Activated effector memory CD4-positive, alpha-beta T cell treated with Interleukin-2 at 50 U/mL for 16 hours (primary cell): ENCODE results near the gene TMEFF2.
A peak's percentile ranks its signal among the peaks of the same experiment; 100 is the strongest.

Source experiments
- DNase-seq: peaks from one replicate; pipeline ENCODE4 v3.0.0-alpha.2; 2020

TMEFF2 gene, protein sequence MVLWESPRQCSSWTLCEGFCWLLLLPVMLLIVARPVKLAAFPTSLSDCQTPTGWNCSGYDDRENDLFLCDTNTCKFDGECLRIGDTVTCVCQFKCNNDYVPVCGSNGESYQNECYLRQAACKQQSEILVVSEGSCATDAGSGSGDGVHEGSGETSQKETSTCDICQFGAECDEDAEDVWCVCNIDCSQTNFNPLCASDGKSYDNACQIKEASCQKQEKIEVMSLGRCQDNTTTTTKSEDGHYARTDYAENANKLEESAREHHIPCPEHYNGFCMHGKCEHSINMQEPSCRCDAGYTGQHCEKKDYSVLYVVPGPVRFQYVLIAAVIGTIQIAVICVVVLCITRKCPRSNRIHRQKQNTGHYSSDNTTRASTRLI

DNA sequence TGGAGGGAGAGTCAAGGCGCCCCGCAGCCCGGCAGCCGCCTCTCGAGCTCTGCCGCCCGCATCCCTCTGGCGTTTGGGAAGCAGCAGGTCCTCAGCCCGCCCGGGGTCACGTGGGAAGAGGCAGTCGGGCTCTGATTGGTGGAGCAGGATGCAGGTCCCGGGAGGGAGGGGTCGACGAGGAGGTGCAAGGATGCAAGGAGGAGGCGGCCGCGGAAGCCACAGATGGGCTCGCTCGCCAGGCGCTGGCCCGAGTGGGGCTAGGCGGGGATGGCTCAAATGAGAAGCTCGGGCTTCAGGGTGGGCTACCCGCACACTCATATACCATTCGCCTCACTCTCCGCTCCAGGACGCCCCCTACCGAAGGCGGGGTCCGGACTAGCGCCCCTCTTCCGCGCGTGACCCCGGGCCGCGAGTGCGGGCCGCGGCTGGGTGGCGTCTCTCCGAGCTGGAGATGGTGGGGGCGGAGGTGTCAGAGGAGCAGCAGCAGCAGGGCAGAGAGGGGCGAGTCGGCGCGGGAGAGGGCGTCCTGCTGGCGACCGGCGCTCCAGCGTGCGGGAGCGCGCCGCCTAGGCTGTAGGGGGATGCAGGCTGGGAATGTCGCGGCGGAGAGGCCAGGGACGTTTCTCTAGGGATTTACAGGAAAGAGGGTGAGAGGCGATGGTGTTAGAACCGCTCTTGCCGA is at the start of gene TMEFF2:
Gene TMEFF2 (minus strand): TSS at position 68 of the 682 bp plus-strand sequence. CDS start 409 bp downstream, outside the sequence.
- peak; percentile 0 for DNase-seq

DNA sequence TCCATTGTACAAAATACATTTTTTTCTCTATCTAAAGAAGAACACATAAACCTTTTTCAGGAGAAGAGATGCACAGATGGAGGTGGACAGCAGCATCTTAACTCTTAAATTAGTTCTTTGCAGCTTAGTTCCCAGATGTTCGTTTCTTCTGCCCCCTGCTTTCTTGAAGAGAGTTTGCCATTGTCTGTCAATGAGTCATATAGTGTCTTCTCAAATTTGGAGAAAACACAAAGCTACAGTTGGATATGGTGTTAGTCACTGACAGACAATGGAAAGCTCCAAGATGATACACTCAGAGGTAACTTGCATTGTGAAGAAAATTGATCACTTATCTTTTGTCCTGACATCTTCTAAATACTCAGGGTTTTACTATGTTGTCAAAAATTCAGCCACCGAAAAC is 48.8 kb upstream of the TMEFF2 start:
- no peak for DNase-seq

DNA sequence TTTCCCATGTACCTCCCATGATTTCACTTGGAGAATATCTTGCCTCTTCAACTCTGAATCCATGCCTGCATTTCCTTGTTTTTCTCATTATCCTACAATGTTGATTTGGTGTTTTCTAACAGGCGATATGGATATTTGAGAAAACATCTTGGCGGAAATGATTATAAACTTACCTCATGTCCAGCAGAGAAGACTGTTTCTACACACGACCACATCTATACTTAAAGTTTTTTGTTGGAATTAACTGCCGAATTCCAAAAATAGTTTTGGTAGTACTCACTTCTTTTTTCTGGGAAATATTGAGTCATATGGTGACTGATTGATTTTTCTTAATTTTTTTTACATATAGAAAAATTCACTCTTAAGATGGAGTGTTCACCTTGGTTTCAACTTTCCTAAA is 41.4 kb upstream of the TMEFF2 start:
- no peak for DNase-seq

DNA sequence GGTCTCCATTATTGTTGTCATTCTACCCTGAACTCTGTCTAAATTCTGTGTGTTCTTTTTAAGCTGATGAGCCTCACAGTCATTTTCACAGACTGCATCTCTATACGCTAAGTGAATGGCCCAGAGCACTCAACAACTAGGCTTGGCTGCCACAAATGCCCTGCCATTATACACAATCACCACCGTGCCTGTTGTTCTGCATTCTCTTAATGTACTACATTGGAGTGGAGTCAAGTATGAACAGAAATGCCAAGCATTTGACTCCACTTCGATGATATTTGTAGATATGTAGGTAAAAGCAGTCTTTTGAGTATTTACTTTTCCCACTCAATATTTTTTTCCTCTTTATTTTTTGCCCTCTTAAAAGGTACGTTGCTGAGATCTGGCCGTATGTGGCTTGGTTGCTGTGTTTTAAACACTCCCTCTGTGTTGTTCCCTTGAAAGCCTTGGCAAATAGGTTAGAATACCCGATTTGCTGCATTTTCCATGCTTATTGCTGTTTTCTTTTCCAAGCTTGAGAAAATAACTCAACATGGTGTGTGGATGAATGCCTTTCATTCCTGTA is 36.2 kb upstream of the TMEFF2 start:
- no peak for DNase-seq

DNA sequence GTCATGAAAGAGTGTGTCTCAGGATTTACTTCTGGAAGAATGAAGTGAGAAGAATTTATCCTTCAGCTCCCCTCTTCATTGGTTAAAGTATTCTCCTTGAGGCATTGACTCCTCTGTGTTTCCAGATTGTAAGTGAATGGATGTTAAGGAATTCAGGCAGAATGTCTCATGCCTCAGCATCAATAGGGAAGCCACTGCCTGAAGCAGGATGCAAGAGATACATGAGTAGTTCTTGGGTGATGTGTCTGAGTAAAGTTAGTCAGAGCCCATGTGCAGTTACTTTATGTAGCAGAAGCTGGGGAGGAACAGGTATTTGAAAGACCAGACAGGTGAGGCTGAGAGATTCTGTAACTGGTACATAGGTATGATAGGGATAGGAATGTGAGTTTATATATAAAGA is 34.0 kb upstream of the TMEFF2 start:
- no peak for DNase-seq

DNA sequence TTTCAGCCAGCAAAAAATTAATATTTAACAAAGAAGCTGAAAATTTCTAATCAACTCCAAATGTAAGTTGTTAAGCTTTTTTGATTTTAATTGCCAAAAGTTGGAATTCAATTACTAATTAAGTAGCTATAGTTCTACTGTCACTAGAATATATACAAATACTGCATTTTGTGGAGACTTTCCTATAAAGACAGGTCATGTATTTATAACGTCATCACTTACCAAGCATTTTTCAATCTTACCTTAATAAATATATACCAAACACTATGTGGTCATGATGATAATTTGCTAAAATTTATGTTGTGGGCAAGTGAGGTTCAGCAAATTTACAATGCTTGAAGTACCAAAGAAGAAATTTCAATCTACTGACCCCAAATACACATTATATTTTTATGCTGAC is 24.2 kb upstream of the TMEFF2 start:
- DNase-seq, result no peak

DNA sequence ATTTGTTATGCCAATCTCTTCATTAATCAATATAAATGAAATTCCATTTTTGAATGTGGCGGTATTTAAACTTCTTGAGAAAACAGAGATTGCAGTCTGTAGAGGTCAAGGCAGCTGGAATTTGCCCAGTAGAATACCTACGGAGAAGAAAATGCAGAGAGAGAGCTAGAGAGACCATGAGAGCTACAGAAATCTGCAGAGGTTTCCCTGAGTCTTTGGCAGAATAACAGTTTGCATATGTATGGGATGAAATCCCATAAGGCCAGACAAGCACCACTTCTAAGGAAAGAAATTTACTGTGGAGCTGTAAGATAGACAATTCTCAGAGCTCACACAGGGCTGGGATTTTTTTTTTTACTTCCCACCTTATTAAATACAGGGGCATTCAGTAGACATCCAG is 23.6 kb upstream of the TMEFF2 start:
- DNase-seq, result no peak

DNA sequence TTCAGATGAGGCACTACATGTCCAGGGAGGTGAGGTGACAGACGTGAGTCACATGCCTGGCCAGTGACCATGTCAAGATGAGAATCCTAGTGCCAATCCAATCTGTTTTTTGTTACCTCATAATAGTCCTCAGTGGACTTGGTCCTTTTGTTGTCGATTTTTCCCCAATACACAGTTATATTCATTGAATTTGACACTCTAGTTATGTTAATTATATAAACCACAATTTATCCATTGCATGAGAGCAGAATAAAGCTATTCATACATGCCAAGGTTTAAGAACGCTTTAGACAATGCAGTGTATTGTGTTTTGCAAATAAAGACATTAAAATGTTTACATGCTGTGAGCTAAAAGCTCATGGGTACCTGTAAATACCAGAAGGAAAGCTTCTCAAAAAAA is 21.6 kb upstream of the TMEFF2 start:
- DNase-seq, result no peak

DNA sequence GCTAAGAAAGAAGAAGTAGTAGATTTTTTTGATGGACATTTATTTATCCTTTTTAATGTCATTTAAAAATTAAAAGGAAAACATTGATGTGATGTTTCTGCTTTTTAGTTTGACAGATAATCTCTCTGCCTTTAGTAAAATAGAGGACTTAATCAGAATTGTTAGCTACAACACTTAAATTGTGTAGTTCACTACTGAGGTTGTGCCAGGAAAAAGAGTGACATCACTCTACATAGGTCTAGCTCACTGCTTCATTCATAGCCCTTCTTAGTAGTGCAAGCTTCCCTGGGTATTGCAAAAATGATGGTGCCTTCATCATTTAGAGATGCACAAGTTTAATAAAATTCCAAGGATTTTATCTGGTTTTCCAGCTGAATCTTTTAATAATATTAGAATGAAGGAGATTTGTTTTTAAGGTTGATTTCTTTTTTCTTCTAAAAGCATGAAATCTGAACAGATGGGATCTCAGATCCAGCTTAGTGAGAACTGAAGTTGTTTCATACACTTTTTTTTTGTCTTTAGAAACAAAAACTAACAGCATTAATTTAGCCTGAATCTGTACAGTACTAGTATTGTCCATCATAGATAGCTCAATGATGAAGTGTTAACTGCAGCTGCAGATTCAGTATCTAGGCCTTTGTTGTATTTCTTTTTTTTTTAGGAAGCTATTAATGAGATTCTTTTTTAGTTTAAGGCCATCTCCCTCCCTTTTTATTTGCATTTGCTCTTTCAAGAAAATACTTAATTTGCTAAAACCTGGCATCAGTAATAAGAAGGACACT is 20.6 kb upstream of the TMEFF2 start:
- no peak for DNase-seq

DNA sequence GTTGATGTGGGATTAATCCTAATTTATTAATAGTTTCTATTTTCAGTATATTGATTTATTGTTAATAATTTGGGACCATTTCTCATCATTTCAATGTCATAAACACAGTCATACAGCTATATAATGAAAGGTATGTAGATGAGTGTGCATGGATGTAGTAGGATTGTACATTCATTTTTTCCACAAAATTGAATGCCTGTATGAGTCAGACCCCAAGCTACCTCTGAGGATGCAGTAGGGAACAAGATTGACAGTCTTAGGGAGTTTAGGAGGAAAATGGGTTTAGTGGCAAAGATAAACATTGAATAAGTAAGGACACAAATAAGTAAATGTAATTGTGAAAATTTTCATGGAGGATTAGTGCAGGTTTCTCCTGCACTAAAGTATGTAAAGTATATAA is 14.1 kb upstream of the TMEFF2 start:
- no peak for DNase-seq

DNA sequence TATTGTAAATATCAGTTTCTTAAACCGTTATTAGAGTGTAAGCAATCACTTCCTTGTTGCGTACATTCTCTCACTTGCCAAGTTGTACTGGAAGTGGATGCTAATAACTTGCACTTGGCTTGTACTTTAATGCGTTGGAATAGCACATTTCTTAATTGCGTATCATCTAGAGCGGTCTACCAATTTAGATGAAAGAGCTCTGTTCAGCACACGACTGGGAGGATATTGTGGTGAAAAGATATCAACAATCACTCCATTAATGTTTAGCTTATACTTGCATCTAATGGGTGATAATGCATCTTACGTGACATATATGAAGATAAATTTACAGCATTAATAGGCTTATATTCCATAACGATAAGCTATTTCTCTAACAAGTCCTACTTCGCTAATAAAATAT is 11.7 kb upstream of the TMEFF2 start:
- no peak for DNase-seq

DNA sequence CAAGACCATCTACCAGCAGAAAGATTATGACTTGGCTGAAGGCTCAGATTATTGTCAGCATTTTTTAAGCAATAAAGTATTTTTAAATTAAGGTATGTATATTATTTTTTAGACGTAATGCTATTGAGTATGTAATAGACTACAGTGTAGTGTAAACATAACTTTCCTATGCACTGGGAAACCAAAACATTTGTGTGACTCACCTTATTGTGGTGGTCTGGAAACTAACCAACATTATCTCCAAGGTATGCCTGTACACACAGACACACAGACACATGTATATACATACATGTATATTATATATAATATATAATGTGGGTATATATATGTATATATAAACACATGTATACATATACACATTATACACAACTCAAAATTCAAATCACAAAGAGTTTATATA is 9.1 kb upstream of the TMEFF2 start:
- DNase-seq, result no peak

DNA sequence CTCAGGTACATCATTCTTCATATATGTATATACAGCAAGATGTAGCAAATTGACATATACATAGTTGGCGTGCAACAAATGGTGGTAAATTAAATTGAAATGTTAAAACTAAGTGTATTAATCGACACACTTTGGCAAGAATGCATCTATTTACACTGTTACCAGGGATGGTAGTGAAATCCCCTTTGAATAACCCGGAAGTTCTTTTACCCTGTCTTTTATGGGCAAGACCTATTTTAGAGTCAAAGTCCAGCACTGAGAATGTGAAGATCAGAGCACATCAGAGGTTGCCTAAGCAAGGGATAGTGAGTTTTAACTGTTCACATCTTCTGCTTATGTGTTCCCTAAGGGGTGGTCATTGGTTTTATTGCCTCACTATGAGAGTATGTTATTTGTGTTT is 7.6 kb upstream of the TMEFF2 start:
- no peak for DNase-seq

DNA sequence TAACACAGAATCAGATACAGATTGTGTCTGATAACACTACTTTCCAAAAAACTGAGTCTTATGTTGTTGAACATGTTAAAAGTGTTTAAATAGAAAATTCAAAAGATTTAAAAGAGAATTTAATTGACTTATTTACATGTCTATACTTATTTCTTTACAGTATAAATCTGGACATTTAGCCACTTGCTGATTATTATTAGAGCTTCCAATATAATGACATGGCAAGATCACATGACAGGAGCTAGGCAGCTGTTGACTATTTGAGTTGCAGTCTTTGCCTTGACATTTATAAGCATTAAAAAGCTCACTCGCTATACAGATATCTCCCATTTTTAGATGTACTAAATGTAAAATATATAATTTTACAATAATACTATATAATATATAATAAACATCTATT is 6.4 kb upstream of the TMEFF2 start:
- DNase-seq, result no peak

DNA sequence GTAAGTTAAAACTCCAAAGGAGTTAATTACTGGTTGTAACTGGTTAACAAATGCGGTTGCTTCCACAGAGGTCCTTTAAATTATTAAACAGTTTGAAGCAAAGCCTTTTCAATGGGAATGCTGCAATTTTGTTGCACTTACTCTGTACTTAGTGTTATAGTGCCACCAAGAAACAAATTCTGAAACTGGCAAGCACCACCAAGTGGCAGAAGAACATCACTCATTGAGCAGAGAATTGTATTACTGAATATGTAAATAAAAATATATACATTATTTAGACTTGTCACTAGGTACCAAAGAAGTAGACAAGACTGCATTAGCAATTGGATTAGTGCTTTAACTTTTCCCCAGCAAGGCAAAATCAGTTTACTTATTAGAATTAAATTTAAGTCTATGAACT is 2.6 kb upstream of the TMEFF2 start:
- no peak for DNase-seq

DNA sequence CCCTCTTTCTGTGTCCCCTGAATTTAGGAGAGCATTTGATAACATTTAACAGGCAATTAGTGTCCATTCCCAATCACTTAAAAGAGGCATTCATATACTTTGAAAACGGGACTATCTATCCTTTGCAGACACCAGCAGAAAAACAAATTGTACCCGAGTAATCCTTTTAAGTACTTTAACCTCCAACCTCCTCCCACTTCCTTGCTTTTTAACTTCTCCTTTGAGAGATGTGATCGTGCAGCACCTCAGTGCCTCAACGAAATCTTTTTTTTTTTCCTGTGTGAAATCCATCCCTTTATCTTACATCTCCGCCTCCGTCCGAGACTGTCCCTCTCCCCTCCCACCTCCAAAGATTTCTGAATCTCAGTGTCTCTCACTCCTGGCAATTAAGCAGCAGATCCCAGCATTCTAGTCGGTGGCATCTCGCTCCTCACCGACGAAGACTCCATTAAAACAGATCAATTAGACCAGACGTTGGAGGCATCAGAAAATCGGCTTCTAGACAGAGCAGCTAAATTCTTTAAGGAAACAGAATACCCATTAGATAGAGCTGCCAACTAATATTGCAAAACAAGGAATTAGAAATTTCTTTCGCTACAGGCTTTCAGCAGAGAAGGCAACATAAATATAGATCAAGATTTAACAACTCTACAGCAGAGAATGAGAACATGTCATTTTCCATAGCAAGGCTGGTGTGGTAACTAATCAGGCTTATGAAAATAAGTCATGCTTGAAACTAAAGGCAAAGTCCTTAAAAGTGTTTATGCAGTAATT is 1.9 kb upstream of the TMEFF2 start:
- DNase-seq, result no peak

DNA sequence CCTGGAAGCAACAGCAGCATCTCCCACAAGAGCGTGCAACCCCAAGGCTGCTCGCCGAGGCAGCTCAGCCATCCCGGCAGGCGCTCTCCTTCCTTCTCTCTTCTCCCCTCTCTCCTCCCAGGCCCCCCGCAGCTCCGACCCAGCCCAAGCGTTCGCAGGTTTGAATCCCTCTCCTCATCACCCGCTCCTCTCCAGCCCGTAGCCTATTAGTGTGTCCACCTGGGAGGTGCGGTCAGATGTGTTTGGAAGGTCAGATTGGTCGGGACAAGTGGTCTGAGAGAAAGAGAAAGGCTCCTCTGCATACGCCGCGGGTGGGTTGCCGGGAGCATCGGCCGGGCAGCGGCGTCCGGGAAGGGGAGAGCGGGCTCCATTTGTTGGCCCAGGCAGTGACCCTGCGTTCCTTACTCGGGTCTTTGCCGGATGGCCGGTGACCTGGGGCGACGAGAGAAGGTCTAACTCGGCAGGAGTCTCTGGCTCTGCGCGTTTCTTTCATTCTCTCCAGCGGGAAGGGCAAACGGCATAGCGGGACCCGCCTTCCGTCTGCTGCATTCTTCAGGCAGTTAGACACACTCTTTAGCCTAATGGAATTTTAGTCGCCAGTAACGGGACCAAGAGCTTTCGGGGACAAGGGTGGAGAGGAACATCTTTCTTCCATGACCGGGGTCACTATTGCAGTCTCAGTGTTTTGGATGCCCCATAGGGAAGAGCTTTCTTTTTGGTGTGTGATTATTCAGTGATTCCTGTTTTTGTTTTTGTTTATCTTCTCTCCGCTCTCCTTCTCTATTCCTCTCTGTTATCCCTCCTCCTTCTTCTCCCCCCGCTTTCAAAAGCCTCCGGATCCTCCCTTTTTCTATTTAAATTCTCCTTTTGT is 1.1 kb upstream of the TMEFF2 start:
- no peak for DNase-seq

DNA sequence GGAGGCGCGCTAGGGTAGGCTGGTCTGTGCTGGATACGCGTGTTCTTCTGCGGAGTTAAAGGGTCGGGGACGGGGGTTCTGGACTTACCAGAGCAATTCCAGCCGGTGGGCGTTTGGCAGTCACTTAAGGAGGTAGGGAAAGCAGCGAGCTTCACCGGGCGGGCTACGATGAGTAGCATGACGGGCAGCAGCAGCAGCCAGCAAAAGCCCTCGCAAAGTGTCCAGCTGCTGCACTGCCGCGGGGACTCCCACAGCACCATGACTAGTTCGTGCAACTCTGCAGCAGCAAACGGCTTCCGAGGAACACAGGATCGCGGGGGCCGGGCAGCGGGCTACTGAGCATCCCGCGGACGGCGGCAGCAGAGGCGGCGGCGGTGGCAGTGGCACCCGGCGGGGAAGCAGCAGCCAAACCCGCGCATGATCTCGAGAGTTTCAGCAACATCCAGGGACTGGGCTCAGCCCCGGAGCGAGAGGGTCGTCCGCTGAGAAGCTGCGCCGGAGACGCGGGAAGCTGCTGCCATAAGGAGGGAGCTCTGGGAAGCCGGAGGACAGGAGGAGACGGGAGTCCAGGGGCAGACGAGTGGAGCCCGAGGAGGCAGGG is 368 bp downstream of the TMEFF2 start:
- DNase-seq, result no peak

DNA sequence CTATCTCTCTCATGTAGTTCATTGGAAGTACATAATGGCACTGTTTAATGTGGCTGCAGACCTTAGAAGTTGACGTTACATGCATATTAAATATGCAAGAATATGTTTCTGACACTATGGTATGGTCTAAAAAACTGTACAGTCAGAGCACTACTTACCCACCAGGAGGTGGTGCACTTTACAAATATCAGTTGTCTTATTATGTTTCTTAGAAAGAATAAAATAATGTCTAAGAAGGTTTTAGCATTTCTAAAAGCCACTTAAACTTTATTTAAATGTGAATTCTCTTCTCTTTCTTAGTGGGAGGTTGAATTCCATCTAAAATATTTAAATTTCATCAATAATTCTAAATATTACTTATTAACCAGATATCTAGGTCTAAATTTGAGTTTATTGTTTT is 4.3 kb downstream of the TMEFF2 start:
- no peak for DNase-seq

DNA sequence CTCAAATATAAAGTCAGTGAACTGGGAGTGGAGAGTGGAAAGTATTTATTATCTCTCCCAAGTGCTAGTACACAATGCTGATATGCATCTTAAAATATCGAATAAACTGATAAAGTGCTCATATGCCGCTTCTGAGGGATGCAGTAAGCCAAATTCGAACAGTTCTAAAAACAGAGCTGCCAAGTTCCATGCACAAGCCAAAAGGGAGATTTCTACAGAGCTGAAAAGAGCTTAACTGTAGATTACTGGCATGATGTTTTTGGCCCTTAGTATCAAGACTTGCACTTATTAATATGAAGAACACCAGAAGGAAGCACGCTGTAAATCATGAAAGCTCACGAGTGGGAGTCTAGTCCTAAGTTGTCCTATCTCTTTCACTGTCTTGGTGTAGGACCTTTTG is 7.9 kb downstream of the TMEFF2 start:
- DNase-seq, result no peak

DNA sequence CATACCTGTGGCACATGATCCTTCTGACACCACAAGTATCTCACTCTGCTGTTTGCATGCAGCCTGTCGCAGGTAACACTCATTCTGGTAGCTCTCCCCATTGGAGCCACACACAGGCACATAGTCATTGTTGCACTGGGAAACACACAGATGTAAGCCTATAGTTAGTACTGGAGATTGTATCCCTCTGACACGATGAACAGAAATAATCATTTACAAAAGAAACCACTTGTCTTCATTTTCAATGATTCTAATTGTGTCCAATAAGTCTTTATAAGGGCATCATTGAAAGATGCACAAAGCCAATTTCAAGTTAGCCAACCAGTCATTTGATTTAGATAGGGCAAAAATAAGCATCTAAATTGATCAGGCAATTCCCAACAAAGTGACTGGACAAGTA is 10.4 kb downstream of the TMEFF2 start:
- DNase-seq, result no peak
